ENCODE results near the gene SORCS2. TPM values are rescaled to one million over a fixed set of nuclear protein-coding genes. Genes with fewer than 3 reads are reported as not detected.

SORCS2 gene
- total RNA-seq, 2 donors from 2014 or later = 0.54 to 0.74 TPM

- Histone ChIP-seq H3K9ac (ENCODE audit: low read depth in 2 of 2, low read length in 2 of 2) (no peak overlapping the region), H3K27ac (no peak overlapping the region), H3K4me3 (no peak overlapping the region), H3K36me3 (no peaks in the 10 kb centered on the region), H3K27me3 (no peaks in the 10 kb centered on the region), H3K9me3 (no peaks in the 10 kb centered on the region), H3K4me1 (no peaks in the 10 kb centered on the region)
- TF ChIP-seq CTCF (IDR thresholded peaks at IDR 0.05) = no peak
- DNase-seq = no peak
- intact Hi-C loops (cut with DNase I) = no loop called here
Measured at GRCh38 chr4:7470522-7471128, 278.3 kb downstream of the SORCS2 start.

DNA sequence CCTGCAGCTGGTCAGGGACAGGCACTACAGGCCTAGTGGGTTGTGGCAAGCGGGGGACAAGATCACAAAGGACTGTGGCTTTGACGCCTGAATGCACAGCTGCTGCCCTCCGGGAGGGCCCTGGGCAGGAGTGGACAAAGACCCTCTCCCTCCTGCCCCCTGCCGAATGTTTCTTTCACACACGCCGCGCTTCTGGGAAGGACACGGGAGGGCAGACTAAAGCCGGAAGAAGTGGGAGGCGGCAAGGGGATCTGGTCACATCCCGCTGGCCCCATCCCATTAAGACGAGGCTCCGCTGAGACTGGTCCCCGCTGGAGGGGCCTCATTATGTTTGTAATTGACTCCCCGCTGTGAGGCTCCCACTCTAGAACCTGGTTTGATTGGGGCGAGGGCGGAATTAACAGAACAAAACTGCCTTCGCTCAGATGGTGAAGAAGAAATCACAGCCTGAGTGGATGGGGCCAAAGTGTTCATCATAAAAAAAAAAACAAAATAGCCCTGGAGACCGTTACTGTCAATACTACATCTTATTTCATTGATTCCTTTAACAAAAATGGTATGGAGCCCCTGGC is 280.2 kb downstream of the SORCS2 start:
- Histone ChIP-seq H3K4me3 (no peak overlapping the region), H3K9ac (ENCODE audit: low read depth in 2 of 2, low read length in 2 of 2) (no peak overlapping the region), H3K4me1 (no peaks in the 10 kb centered on the region), H3K27ac (no peak overlapping the region), H3K9me3 (no peaks in the 10 kb centered on the region), H3K27me3 (no peaks in the 10 kb centered on the region), H3K36me3 (no peaks in the 10 kb centered on the region)
- no peak for TF ChIP-seq CTCF (IDR thresholded peaks at IDR 0.05)
- DNase-seq = no peak
- intact Hi-C loops (cut with DNase I) = no loop called here

DNA sequence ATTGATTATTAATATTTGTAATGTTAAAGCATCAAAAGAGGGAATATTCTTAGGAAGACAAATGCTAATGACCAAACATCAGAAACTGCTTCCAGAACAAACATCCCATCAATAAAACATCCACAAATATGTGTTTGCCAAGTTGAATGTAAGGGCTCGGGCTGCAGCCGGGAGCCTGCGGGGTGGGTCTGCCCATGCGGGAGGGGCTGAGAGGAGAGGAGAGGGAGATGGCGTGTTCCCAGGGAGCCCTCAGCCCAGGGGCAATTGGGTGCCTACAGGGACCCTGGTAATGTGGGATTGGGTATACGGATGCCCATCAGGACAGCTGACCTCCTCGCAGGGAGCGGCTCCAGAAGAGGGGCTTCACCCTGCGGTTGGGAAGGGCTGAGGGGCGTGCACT is 280.7 kb downstream of the SORCS2 start:
- Histone ChIP-seq H3K9ac (ENCODE audit: low read depth in 2 of 2, low read length in 2 of 2) (no peak overlapping the region), H3K9me3 (no peaks in the 10 kb centered on the region), H3K36me3 (no peaks in the 10 kb centered on the region), H3K4me1 (no peaks in the 10 kb centered on the region), H3K27me3 (no peaks in the 10 kb centered on the region), H3K4me3 (no peak overlapping the region), H3K27ac (no peak overlapping the region)
- intact Hi-C loops (cut with DNase I) = no loop called here
- TF ChIP-seq CTCF (IDR thresholded peaks at IDR 0.05) = no peak
- DNase-seq = no peak

- TF ChIP-seq CTCF (IDR thresholded peaks at IDR 0.05) = no peak
Measured at GRCh38 chr4:7474320-7474719, 282.0 kb downstream of the SORCS2 start.

GRCh38 chr4:7475207-7475606 is 282.9 kb downstream of the SORCS2 start:
- intact Hi-C loops (cut with DNase I) = no loop called here
- no peak overlapping the region for H3K4me3 ChIP-seq
- no peak for DNase-seq
- H3K27me3 ChIP-seq = no peaks in the 10 kb centered on the region
- TF ChIP-seq CTCF (IDR thresholded peaks at IDR 0.05) = no peak
- H3K4me1 ChIP-seq = no peaks in the 10 kb centered on the region
- no peaks in the 10 kb centered on the region for H3K36me3 ChIP-seq
- no peaks in the 10 kb centered on the region for H3K9me3 ChIP-seq
- H3K9ac ChIP-seq (ENCODE audit: low read depth in 2 of 2, low read length in 2 of 2) = no peak overlapping the region
- H3K27ac ChIP-seq = no peak overlapping the region

More at GRCh38 chr4:7474320-7474719, 282.0 kb downstream of the SORCS2 start:
- intact Hi-C loops (cut with DNase I) = no loop called here
- Histone ChIP-seq H3K36me3 (no peaks in the 10 kb centered on the region), H3K27ac (no peak overlapping the region), H3K4me1 (no peaks in the 10 kb centered on the region), H3K9me3 (no peaks in the 10 kb centered on the region), H3K9ac (ENCODE audit: low read depth in 2 of 2, low read length in 2 of 2) (no peak overlapping the region), H3K27me3 (no peaks in the 10 kb centered on the region), H3K4me3 (no peak overlapping the region)
- no peak for DNase-seq
